HL-60 (cell line): ENCODE measurements around the gene IGLON5.

Source experiments
- CTCF ChIP-seq: IDR thresholded peaks from one replicate; pipeline ENCODE4 v1.5.1; 2011; ENCODE audit warnings: low read length, control low read depth, inconsistent platforms; ENCODE audit not compliant: insufficient read depth
- POLR2AphosphoS5 ChIP-seq: IDR thresholded peaks from 2 replicates; pipeline ENCODE4 v1.6.1; 2012; ENCODE audit warnings: low read depth
- REST ChIP-seq: IDR thresholded peaks from 2 replicates; pipeline ENCODE4 v1.6.1; 2012; ENCODE audit warnings: low read depth; ENCODE audit not compliant: insufficient replicate concordance

DNA sequence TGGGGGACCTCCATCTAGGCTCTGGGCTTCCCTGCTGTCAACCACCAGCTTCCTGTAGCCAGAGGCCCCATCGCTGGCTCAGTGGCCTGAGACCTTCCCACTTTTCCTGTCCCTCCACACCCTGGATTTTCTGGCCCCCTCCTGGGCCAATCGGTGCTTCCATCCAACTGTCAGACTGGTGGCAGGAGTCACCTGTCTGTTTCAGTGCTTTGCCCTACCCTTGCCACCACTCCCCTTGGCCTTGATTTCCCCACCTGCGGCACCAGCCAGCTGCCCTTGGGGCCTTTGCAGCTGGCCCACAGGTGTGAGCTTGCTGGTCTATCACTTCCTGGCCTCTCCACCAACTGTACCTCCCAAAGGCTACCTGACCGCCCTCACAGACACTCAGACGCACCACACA lies 18.0 kb downstream of the IGLON5 start:
- TF ChIP-seq CTCF (no peak), REST (no peak), POLR2AphosphoS5 (no peak)
